Aorta (tissue), 5 donors: ENCODE data around the gene ATXN1. TPM values are rescaled to one million over a fixed set of nuclear protein-coding genes. Genes with fewer than 3 reads are reported as not detected.

Experiments
- ATAC-seq: fragments of 200-7000 bp; cut with Tn5 transposase; one replicate; pipeline ENCODE4 v1.9.1; 2022; ENCODE audit warnings: moderate library complexity; ENCODE audit not compliant: low FRiP score
- DNase-seq, 2 donors: peaks; one replicate each; pipeline ENCODE4 v3.0.0-alpha.2; 2020
- H3K27ac ChIP-seq, 2 donors: one replicate each; pipeline ENCODE4 v1.5.1; 2013; ENCODE audit warnings: low read length in 2 of 2, mild to moderate bottlenecking in 2 of 2, moderate library complexity in 2 of 2, control low read depth in 1 of 2, inconsistent platforms in 1 of 2, low read depth in 1 of 2
- H3K27me3 ChIP-seq, 2 donors: one replicate each; pipeline ENCODE4 v1.6.1; 2013; ENCODE audit warnings: control low read depth in 1 of 2, low read length in 1 of 2, mild to moderate bottlenecking in 1 of 2, moderate library complexity in 1 of 2; ENCODE audit not compliant: insufficient read depth in 2 of 2, control insufficient read depth in 1 of 2
- H3K36me3 ChIP-seq, 2 donors: one replicate each; pipeline ENCODE4 v1.6.1; 2013; ENCODE audit warnings: control low read depth in 1 of 2, low read length in 1 of 2, mild to moderate bottlenecking in 1 of 2; ENCODE audit not compliant: insufficient read depth in 2 of 2, control insufficient read depth in 1 of 2
- H3K4me1 ChIP-seq, 2 donors: one replicate each; pipeline ENCODE4 v1.6.1; 2013; ENCODE audit warnings: low read length in 2 of 2, control low read depth in 1 of 2, mild to moderate bottlenecking in 1 of 2, moderate library complexity in 1 of 2; ENCODE audit not compliant: insufficient read depth in 2 of 2, control insufficient read depth in 1 of 2
- H3K4me3 ChIP-seq, 2 donors: one replicate each; pipeline ENCODE4 v1.5.1; 2013; ENCODE audit warnings: low read length in 2 of 2, control low read depth in 1 of 2, mild to moderate bottlenecking in 1 of 2
- H3K9me3 ChIP-seq: one replicate; pipeline ENCODE4 v1.6.1; 2013; ENCODE audit warnings: mild to moderate bottlenecking, low read length; ENCODE audit not compliant: control insufficient read depth
- WGBS, 2 donors: extraction: QIAGEN DNeasy Blood & Tissue Kit; methylation state at CpG; one replicate each; pipeline ENCODE4 v1.1.7; 2013; 5-methylcytosine and 5-hydroxymethylcytosine counted together
- intact Hi-C, 2 donors: fragments of 100-400 bp; cut with DNase I; formaldehyde crosslinking; loops; one replicate each; pipeline versions ENCODE4 v1.14.2 to v1.15.0; 2022
- polyA plus RNA-seq, 2 donors: library from polyadenylated mRNA; stranded (reverse); fragments of 200-250 nt; gene quantifications; one replicate each; pipeline ENCODE4 v1.2.3, GENCODE V29; 2013
- total RNA-seq, 2 donors: library from RNA; stranded (reverse); fragmentation: NEBNext Ultra II Directional; extraction: Animal tissue kit (Norgen Biotek cat#: 25700); gene quantifications; one replicate each; pipeline ENCODE4 v1.2.1, GENCODE V29; 2021
- donor health status: healthy with polysubstance abuse.
- donor health status: Bipolar disorder and iron deficiency.
- donor health status: DM: no; HTN: no; CAD: no.
- donor health status: DM: no; HTN: no; CAD: no.
- donor health status: DM: yes; HTN: yes; CAD: no.

Gene ATXN1
- total and polyA plus RNA-seq, 4 donors, result 11.5 to 85.5 (median 45.8) TPM

GRCh38 chr6:16477367-16478149, 283.7 kb downstream of the ATXN1 start:
- H3K9me3 ChIP-seq, result no peaks in the 10 kb centered on the region
- peaks cover 8 to 13% of the 10 kb centered on the region in 2 donors for H3K4me1 ChIP-seq
- intact Hi-C loops, result no loop called here
- H3K27ac ChIP-seq, result no peak overlapping the region
- 59 to 70% methylated on average over 12 of the region's 12 CpGs for WGBS, 2 donors
- ATAC-seq (peak; percentile 52), DNase-seq (no peak)
- H3K4me3 ChIP-seq, result no peak overlapping the region
- peaks cover 0 to 2% of the 10 kb centered on the region in 2 donors for H3K36me3 ChIP-seq
- no peaks in the 10 kb centered on the region for H3K27me3 ChIP-seq

- 85 to 89% methylated on average over 7 of the region's 7 CpGs for WGBS, 2 donors
Observed at GRCh38 chr6:16476861-16477260, 284.4 kb downstream of the ATXN1 start.

GRCh38 chr6:16475494-16475781, 285.8 kb downstream of the ATXN1 start:
- no peak overlapping the region for H3K4me3 ChIP-seq
- H3K9me3 ChIP-seq, result no peaks in the 10 kb centered on the region
- peaks cover 10 to 13% of the 10 kb centered on the region in 2 donors for H3K4me1 ChIP-seq
- 97 to 100% methylated on average over 1 of the region's 1 CpG for WGBS, 2 donors
- intact Hi-C loops, result no loop called here
- H3K36me3 ChIP-seq, result peaks cover 0 to 2% of the 10 kb centered on the region in 2 donors
- no peaks in the 10 kb centered on the region for H3K27me3 ChIP-seq
- no peak overlapping the region for H3K27ac ChIP-seq
- ATAC-seq, result no peak
- DNase-seq, result no peak

More at GRCh38 chr6:16476861-16477260, 284.4 kb downstream of the ATXN1 start:
- Histone ChIP-seq H3K9me3 (no peaks in the 10 kb centered on the region), H3K4me3 (no peak overlapping the region), H3K27ac (no peak overlapping the region), H3K27me3 (no peaks in the 10 kb centered on the region), H3K36me3 (peaks cover 0 to 2% of the 10 kb centered on the region in 2 donors), H3K4me1 (peaks cover 12 to 13% of the 10 kb centered on the region in 2 donors)
- no peak for ATAC-seq
- no peak for DNase-seq
- intact Hi-C loops, result no loop called here

GRCh38 chr6:16474772-16475493, 286.3 kb downstream of the ATXN1 start:
- intact Hi-C loops, result no loop called here
- Histone ChIP-seq H3K4me1 (peaks cover 10 to 13% of the 10 kb centered on the region in 2 donors), H3K4me3 (no peak overlapping the region), H3K27ac (no peak overlapping the region), H3K27me3 (no peaks in the 10 kb centered on the region), H3K9me3 (no peaks in the 10 kb centered on the region), H3K36me3 (peaks cover 0 to 2% of the 10 kb centered on the region in 2 donors)
- DNase-seq (no peak), ATAC-seq (no peak)
- 89 to 93% methylated on average over 3 of the region's 3 CpGs for WGBS, 2 donors

- intact Hi-C loops, result no loop called here
- Histone ChIP-seq H3K9me3 (no peaks in the 10 kb centered on the region), H3K36me3 (peaks cover 0 to 2% of the 10 kb centered on the region in 2 donors), H3K4me1 (peaks cover 10 to 13% of the 10 kb centered on the region in 2 donors), H3K27me3 (no peaks in the 10 kb centered on the region), H3K4me3 (no peak overlapping the region), H3K27ac (no peak overlapping the region)
- WGBS, 2 donors, result 97 to 100% methylated on average over 1 of the region's 1 CpG
- no peak for DNase-seq
- no peak for ATAC-seq
Observed at GRCh38 chr6:16473908-16474771, 287.1 kb downstream of the ATXN1 start.

- no peak overlapping the region for H3K27ac ChIP-seq
- ATAC-seq, result no peak
- no peak for DNase-seq
- no peaks in the 10 kb centered on the region for H3K27me3 ChIP-seq
- intact Hi-C loops, result no loop called here
- WGBS, 2 donors, result 56 to 66% methylated on average over 10 of the region's 10 CpGs
- peaks cover 0 to 2% of the 10 kb centered on the region in 2 donors for H3K36me3 ChIP-seq
- H3K9me3 ChIP-seq, result no peaks in the 10 kb centered on the region
- H3K4me1 ChIP-seq, result peaks cover 10 to 13% of the 10 kb centered on the region in 2 donors
- no peak overlapping the region for H3K4me3 ChIP-seq
Observed at GRCh38 chr6:16473184-16473907, 287.9 kb downstream of the ATXN1 start.

- H3K27me3 ChIP-seq, result no peaks in the 10 kb centered on the region
- no peak overlapping the region for H3K27ac ChIP-seq
- DNase-seq (no peak), ATAC-seq (no peak)
- WGBS, 2 donors, result 13 to 19% methylated on average over 3 of the region's 3 CpGs
- peaks cover 10 to 11% of the 10 kb centered on the region in 2 donors for H3K4me1 ChIP-seq
- H3K4me3 ChIP-seq, result no peak overlapping the region
- H3K36me3 ChIP-seq, result peaks cover 0 to 2% of the 10 kb centered on the region in 2 donors
- intact Hi-C loops, result no loop called here
- H3K9me3 ChIP-seq, result no peaks in the 10 kb centered on the region
Observed at GRCh38 chr6:16472349-16473069, 288.8 kb downstream of the ATXN1 start.
